ENCODE data around the gene HILPDA. TPM values are rescaled to one million over a fixed set of nuclear protein-coding genes. Genes with fewer than 3 reads are reported as not detected.
"Not testable (repeated sequence)": the region's sequence is repeated elsewhere in the genome, so short reads cannot be mapped to it uniquely, and the experiment has no call there.

The HILPDA gene
- total RNA-seq, 2 donors from 2014 or later: 3.8 to 9.1 TPM

DNA sequence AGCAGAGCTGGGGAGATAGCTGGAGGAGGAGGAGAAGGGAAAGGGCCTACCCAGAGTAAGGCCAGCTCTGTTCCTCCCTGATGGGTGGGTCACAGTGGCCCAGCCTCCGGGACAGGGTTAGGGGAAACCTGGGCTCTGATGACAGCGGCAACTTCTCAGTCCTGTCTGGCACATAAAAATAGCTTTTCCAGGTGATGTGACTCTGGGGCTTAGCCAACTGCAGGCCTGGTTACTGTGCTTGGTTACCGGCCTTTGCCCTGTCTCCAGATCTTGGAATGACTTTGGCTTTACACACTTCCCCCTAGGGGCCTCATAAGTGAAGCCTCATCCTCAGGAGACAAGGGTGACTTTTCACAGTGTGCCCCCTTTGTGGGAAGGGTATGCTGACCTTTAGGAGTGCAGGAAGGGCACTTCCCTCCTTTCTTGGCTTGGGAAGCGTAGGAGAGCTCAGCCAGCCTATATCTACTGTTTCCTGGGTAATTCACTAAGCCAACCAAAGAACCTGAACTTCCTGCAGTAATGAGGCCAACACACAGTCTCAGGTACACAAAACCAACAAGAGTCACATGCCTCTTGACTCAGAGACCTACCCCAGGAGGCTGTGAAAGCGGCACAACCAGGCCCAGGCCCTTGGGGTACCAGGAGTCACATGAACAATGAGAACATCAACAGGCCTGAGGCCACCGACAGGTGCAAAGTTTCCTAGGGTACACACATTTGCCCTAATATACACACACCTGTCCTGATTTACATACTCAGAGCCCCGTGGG, 11.7 kb upstream of the HILPDA start:
- ATAC-seq: no peak
- Mint-ChIP-seq H3K27me3 (peaks cover 0 to 9% of the 10 kb centered on the region in 2 donors), H3K4me1 (ENCODE audit: low read depth in 2 of 2) (no peaks in the 10 kb centered on the region), H3K4me3 (no peak overlapping the region), H3K9me3 (no peaks in the 10 kb centered on the region), H3K27ac (no peak overlapping the region), H3K36me3 (no peaks in the 10 kb centered on the region)
- no peak for DNase-seq (ENCODE audit: low spot score)

GRCh38 chr7:128446306-128446705, 9.4 kb upstream of the HILPDA start:
- ATAC-seq (no peak), DNase-seq (ENCODE audit: low spot score) (no peak)
- no peaks in the 10 kb centered on the region for H3K36me3 Mint-ChIP-seq
- H3K27ac Mint-ChIP-seq: no peak overlapping the region
- H3K9me3 Mint-ChIP-seq: no peaks in the 10 kb centered on the region
- no peak overlapping the region for H3K4me3 Mint-ChIP-seq
- H3K4me1 Mint-ChIP-seq (ENCODE audit: low read depth in 2 of 2): peaks cover 0 to 3% of the 10 kb centered on the region in 2 donors
- H3K27me3 Mint-ChIP-seq: peaks cover 6 to 14% of the 10 kb centered on the region in 2 donors

- H3K36me3 Mint-ChIP-seq: no peaks in the 10 kb centered on the region
- no peaks in the 10 kb centered on the region for H3K9me3 Mint-ChIP-seq
- no peak for ATAC-seq
- H3K27ac Mint-ChIP-seq: no peak overlapping the region
- no peak overlapping the region for H3K4me3 Mint-ChIP-seq
- peaks cover 19 to 22% of the 10 kb centered on the region in 2 donors for H3K27me3 Mint-ChIP-seq
- peaks cover 0 to 7% of the 10 kb centered on the region in 2 donors for H3K4me1 Mint-ChIP-seq (ENCODE audit: low read depth in 2 of 2)
- DNase-seq (ENCODE audit: low spot score): no peak
These were observed 7.6 kb upstream of the HILPDA start for GRCh38 chr7:128447941-128448564.

GRCh38 chr7:128448751-128449302, 6.9 kb upstream of the HILPDA start:
- peaks cover 0 to 7% of the 10 kb centered on the region in 2 donors for H3K4me1 Mint-ChIP-seq (ENCODE audit: low read depth in 2 of 2)
- no peaks in the 10 kb centered on the region for H3K36me3 Mint-ChIP-seq
- no peak overlapping the region for H3K4me3 Mint-ChIP-seq
- H3K27me3 Mint-ChIP-seq: peaks cover 19% of the 10 kb centered on the region in 2 donors
- H3K27ac Mint-ChIP-seq: no peak overlapping the region
- no peaks in the 10 kb centered on the region for H3K9me3 Mint-ChIP-seq
- DNase-seq (ENCODE audit: low spot score) (no peak), ATAC-seq (no peak)

- Mint-ChIP-seq H3K9me3 (no peaks in the 10 kb centered on the region), H3K4me3 (no peak overlapping the region), H3K4me1 (ENCODE audit: low read depth in 2 of 2) (peaks cover 7 to 11% of the 10 kb centered on the region in 2 donors), H3K27me3 (peaks cover 16 to 19% of the 10 kb centered on the region in 2 donors), H3K36me3 (no peaks in the 10 kb centered on the region), H3K27ac (no peak overlapping the region)
- no peak for DNase-seq (ENCODE audit: low spot score)
- no peak for ATAC-seq
These were observed 5.3 kb upstream of the HILPDA start for GRCh38 chr7:128450409-128450808.

- Mint-ChIP-seq H3K4me3 (no peak overlapping the region), H3K27ac (no peak overlapping the region), H3K36me3 (no peaks in the 10 kb centered on the region), H3K4me1 (ENCODE audit: low read depth in 2 of 2) (peaks cover 8 to 13% of the 10 kb centered on the region in 2 donors), H3K27me3 (peaks cover 14 to 19% of the 10 kb centered on the region in 2 donors), H3K9me3 (no peaks in the 10 kb centered on the region)
- no peak for ATAC-seq
- DNase-seq (ENCODE audit: low spot score): no peak
These were observed 4.8 kb upstream of the HILPDA start for GRCh38 chr7:128450913-128451312.

GRCh38 chr7:128452552-128452951, 3.1 kb upstream of the HILPDA start:
- ATAC-seq (no peak), DNase-seq (ENCODE audit: low spot score) (no peak)
- peak overlapping the region in 1 of 2 donors; percentile 52 for H3K27ac Mint-ChIP-seq
- peaks cover 14 to 19% of the 10 kb centered on the region in 2 donors for H3K27me3 Mint-ChIP-seq
- no peak overlapping the region for H3K4me3 Mint-ChIP-seq
- no peaks in the 10 kb centered on the region for H3K36me3 Mint-ChIP-seq
- H3K4me1 Mint-ChIP-seq (ENCODE audit: low read depth in 2 of 2): peaks cover 13 to 17% of the 10 kb centered on the region in 2 donors
- no peaks in the 10 kb centered on the region for H3K9me3 Mint-ChIP-seq

GRCh38 chr7:128453836-128454804, 1.6 kb upstream of the HILPDA start:
- DNase-seq (ENCODE audit: low spot score) (no peak), ATAC-seq (no peak)
- Mint-ChIP-seq H3K36me3 (no peaks in the 10 kb centered on the region), H3K4me1 (ENCODE audit: low read depth in 2 of 2) (peaks cover 27 to 28% of the 10 kb centered on the region in 2 donors), H3K4me3 (peak overlapping the region; percentile 17), H3K27me3 (peaks cover 15 to 19% of the 10 kb centered on the region in 2 donors), H3K9me3 (no peaks in the 10 kb centered on the region), H3K27ac (peak overlapping the region in 1 of 2 donors; percentile 95)

- H3K4me3 Mint-ChIP-seq: peak overlapping the region; percentile 96
- H3K27me3 Mint-ChIP-seq: peaks cover 18 to 19% of the 10 kb centered on the region in 2 donors
- no peaks in the 10 kb centered on the region for H3K36me3 Mint-ChIP-seq
- DNase-seq (ENCODE audit: low spot score): no peak
- H3K4me1 Mint-ChIP-seq (ENCODE audit: low read depth in 2 of 2): peaks cover 36% of the 10 kb centered on the region in 2 donors
- no peaks in the 10 kb centered on the region for H3K9me3 Mint-ChIP-seq
- no peak for ATAC-seq
- peak overlapping the region; percentile 72 to 95 for H3K27ac Mint-ChIP-seq
These were observed 703 bp upstream of the HILPDA start for GRCh38 chr7:128454808-128455542.

DNA sequence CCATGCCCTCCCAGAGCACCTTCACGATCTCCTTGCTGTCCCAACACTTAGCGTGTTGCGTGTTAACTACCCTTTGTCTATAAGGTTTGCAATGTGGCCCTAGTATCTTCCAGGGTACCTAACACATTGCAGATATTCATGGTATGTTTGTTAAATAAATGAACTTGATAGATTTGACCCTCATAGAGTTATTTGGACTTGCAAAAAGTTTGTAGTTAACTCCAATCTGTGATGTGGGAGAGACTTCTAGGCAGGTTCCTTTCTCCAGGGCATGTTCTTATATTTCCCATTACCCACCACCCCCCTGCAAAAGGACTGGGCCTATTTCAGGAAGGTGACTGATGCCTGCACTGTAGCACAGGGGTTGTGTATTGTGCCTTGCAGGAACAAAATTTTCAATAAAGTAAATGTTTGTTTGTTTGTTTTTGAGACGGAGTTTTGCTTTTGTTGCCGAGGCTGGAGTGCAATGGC, 612 bp downstream of the HILPDA start:
- no peak for DNase-seq (ENCODE audit: low spot score)
- H3K27ac Mint-ChIP-seq: peak overlapping the region; percentile 72 to 95
- H3K36me3 Mint-ChIP-seq: no peaks in the 10 kb centered on the region
- peaks cover 34 to 36% of the 10 kb centered on the region in 2 donors for H3K4me1 Mint-ChIP-seq (ENCODE audit: low read depth in 2 of 2)
- peak overlapping the region; percentile 96 for H3K4me3 Mint-ChIP-seq
- H3K9me3 Mint-ChIP-seq: no peaks in the 10 kb centered on the region
- H3K27me3 Mint-ChIP-seq: peaks cover 13 to 14% of the 10 kb centered on the region in 2 donors
- peak in 1 of 2 donors; percentile 0 for ATAC-seq

DNA sequence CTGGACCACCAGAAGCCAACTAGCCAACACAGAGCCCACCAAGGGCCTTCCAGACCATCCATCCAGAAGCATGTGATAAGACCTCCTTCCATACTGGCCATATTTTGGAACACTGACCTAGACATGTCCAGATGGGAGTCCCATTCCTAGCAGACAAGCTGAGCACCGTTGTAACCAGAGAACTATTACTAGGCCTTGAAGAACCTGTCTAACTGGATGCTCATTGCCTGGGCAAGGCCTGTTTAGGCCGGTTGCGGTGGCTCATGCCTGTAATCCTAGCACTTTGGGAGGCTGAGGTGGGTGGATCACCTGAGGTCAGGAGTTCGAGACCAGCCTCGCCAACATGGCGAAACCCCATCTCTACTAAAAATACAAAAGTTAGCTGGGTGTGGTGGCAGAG, 1.7 kb downstream of the HILPDA start:
- DNase-seq (ENCODE audit: low spot score); ATAC-seq; H3K36me3 Mint-ChIP-seq; H3K4me3 Mint-ChIP-seq; H3K9me3 Mint-ChIP-seq; H3K27ac Mint-ChIP-seq: not testable (repeated sequence)
- Mint-ChIP-seq H3K4me1 (ENCODE audit: low read depth in 2 of 2) (peaks cover 31 to 36% of the 10 kb centered on the region in 2 donors), H3K27me3 (peaks cover 7 to 11% of the 10 kb centered on the region in 2 donors)

GRCh38 chr7:128458956-128459355, 3.3 kb downstream of the HILPDA start:
- DNase-seq (ENCODE audit: low spot score) (peak; percentile 79), ATAC-seq (peak; percentile 80 to 82)
- Mint-ChIP-seq H3K4me1 (ENCODE audit: low read depth in 2 of 2) (peaks cover 30 to 36% of the 10 kb centered on the region in 2 donors), H3K36me3 (no peaks in the 10 kb centered on the region), H3K27ac (peak overlapping the region; percentile 31 to 78), H3K27me3 (peaks cover 0 to 6% of the 10 kb centered on the region in 2 donors), H3K4me3 (peak overlapping the region; percentile 68), H3K9me3 (no peaks in the 10 kb centered on the region)
